HepG2 (cell line): Measurements from ENCODE around the gene CDC42EP4. TPM values are rescaled to one million over a fixed set of nuclear protein-coding genes. Genes with fewer than 3 reads are reported as not detected.
A peak's percentile ranks its signal among the peaks of the same experiment; 100 is the strongest.

ENCODE experiments used
- CEBPB ChIP-seq: IDR thresholded peaks from 2 replicates; pipeline ENCODE4 v1.6.1; 2011; ENCODE audit warnings: low read depth, low read length, improper control_type of control experiment, borderline replicate concordance
- GATAD1 ChIP-seq: IDR thresholded peaks from 2 replicates; pipeline ENCODE4 v1.6.1; 2016; ENCODE audit warnings: missing genetic modification reagents, missing compliant biosample characterization
- HCFC1 ChIP-seq: fragments of 150-350 bp; IDR thresholded peaks from 2 replicates; pipeline ENCODE4 v1.6.1; 2014; ENCODE audit warnings: low read depth, low read length
- HOXD1 ChIP-seq: sonication (generic); formaldehyde crosslinking; IDR thresholded peaks from 2 replicates; pipeline ENCODE4 v1.5.0; 2020; ENCODE audit warnings: missing genetic modification reagents
- LCORL ChIP-seq, 2 experiments: fragments of 450-650 bp in 1 of 2; sonication (generic) in 1 of 2; formaldehyde crosslinking in 1 of 2; IDR thresholded peaks; 2 replicates each; pipeline versions ENCODE4 v1.5.0 to v1.6.1; 2017 to 2020; ENCODE audit warnings: antibody characterized with exemption in 1 of 2, missing genetic modification reagents in 1 of 2
- RELA ChIP-seq: sonication (generic); formaldehyde crosslinking; IDR thresholded peaks from 2 replicates; pipeline ENCODE4 v1.4.0; 2020; ENCODE audit warnings: missing genetic modification reagents
- SKI ChIP-seq: fragments of 450-650 bp; IDR thresholded peaks from one replicate; pipeline ENCODE4 v1.6.1; 2018; ENCODE audit warnings: mild to moderate bottlenecking; ENCODE audit not compliant: partially characterized antibody
- SYNCRIP ChIP-seq: fragments of 200-400 bp; formaldehyde crosslinking; IDR thresholded peaks from 2 replicates; pipeline ENCODE4 v1.6.1; 2018; ENCODE audit warnings: mild to moderate bottlenecking, low read depth, low read length; ENCODE audit not compliant: insufficient read depth
- TRIM24 ChIP-seq: sonication (generic); formaldehyde crosslinking; IDR thresholded peaks from 2 replicates; pipeline ENCODE4 v1.8.0; 2022; ENCODE audit warnings: mild to moderate bottlenecking, missing genetic modification reagents
- ZNF33A ChIP-seq: sonication (generic); formaldehyde crosslinking; IDR thresholded peaks from 2 replicates; pipeline ENCODE4 v1.5.1; 2020; ENCODE audit warnings: missing genetic modification reagents, mild to moderate bottlenecking, moderate library complexity, borderline replicate concordance
- ZNF431 ChIP-seq: sonication (generic); formaldehyde crosslinking; IDR thresholded peaks from 2 replicates; pipeline ENCODE4 v1.9.0; 2022; ENCODE audit warnings: missing genetic modification reagents, low read depth, mild to moderate bottlenecking, borderline replicate concordance
- ZNF563 ChIP-seq: sonication (generic); formaldehyde crosslinking; IDR thresholded peaks from 2 replicates; pipeline ENCODE4 v1.8.0; 2022; ENCODE audit warnings: mild to moderate bottlenecking, moderate library complexity, missing genetic modification reagents
- ZNF577 ChIP-seq: sonication (generic); formaldehyde crosslinking; IDR thresholded peaks from 2 replicates; pipeline ENCODE4 v1.4.0; 2020; ENCODE audit warnings: mild to moderate bottlenecking, low read depth, missing genetic modification reagents, borderline replicate concordance
- ZNF7 ChIP-seq: IDR thresholded peaks from 2 replicates; pipeline ENCODE4 v1.6.1; 2016; ENCODE audit warnings: missing biosample characterization, missing genetic modification reagents
- ZNF703 ChIP-seq: sonication (generic); formaldehyde crosslinking; IDR thresholded peaks from 2 replicates; pipeline ENCODE4 v1.5.1; 2020; ENCODE audit warnings: missing genetic modification reagents, mild to moderate bottlenecking, moderate library complexity, borderline replicate concordance
- polyA plus RNA-seq, 8 experiments: library from polyadenylated mRNA; depleted of rRNA in 3 of 8; stranded (reverse) in 7 of 8; unstranded in 1 of 8; fragments of >200 nt; fragmentation: Illumina TruSeq in 4 of 8; extraction: Trizol in 4 of 8; gene quantifications; 2 replicates each; pipeline versions ENCODE4 v1.2.1 to v1.2.3, GENCODE V29; 2011 to 2016; ENCODE audit warnings: low read depth in 4 of 8, missing spikeins in 1 of 8, mixed read lengths in 1 of 8; ENCODE audit not compliant: insufficient read depth in 1 of 8
- total RNA-seq, 5 experiments: library from RNA; depleted of rRNA; stranded (reverse); fragments of >200 nt; fragmentation: Illumina TruSeq; extraction: Trizol; gene quantifications; 2 replicates each; pipeline ENCODE4 v1.2.3, GENCODE V29; 2016; ENCODE audit warnings: low read depth in 1 of 5
- TF ChIP-seq, protein P1 (sequence below): sonication (generic); formaldehyde crosslinking; IDR thresholded peaks from 2 replicates; pipeline ENCODE4 v1.9.0; 2021; ENCODE audit warnings: missing genetic modification reagents, borderline replicate concordance
- TF ChIP-seq, protein P2 (sequence below): sonication (generic); formaldehyde crosslinking; IDR thresholded peaks from 2 replicates; pipeline ENCODE4 v1.8.1; 2022; ENCODE audit warnings: mild to moderate bottlenecking, missing genetic modification reagents
- TF ChIP-seq, protein P3 (sequence below): sonication (generic); IDR thresholded peaks from 2 replicates; pipeline ENCODE4 v1.6.1; 2016; ENCODE audit warnings: low read depth, borderline replicate concordance
- TF ChIP-seq, protein P4 (sequence below): sonication (generic); formaldehyde crosslinking; IDR thresholded peaks from 2 replicates; pipeline ENCODE4 v1.4.0; 2020; ENCODE audit warnings: mild to moderate bottlenecking, missing genetic modification reagents, borderline replicate concordance

The CDC42EP4 gene
- total and polyA plus RNA-seq, 2 of the 13 experiments (the other 11 are each of a cell fraction or from before 2014, with no cell fraction given) = 19.0 to 54.0 TPM

- TF ChIP-seq, protein P1, sequence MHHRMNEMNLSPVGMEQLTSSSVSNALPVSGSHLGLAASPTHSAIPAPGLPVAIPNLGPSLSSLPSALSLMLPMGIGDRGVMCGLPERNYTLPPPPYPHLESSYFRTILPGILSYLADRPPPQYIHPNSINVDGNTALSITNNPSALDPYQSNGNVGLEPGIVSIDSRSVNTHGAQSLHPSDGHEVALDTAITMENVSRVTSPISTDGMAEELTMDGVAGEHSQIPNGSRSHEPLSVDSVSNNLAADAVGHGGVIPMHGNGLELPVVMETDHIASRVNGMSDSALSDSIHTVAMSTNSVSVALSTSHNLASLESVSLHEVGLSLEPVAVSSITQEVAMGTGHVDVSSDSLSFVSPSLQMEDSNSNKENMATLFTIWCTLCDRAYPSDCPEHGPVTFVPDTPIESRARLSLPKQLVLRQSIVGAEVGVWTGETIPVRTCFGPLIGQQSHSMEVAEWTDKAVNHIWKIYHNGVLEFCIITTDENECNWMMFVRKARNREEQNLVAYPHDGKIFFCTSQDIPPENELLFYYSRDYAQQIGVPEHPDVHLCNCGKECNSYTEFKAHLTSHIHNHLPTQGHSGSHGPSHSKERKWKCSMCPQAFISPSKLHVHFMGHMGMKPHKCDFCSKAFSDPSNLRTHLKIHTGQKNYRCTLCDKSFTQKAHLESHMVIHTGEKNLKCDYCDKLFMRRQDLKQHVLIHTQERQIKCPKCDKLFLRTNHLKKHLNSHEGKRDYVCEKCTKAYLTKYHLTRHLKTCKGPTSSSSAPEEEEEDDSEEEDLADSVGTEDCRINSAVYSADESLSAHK (CRISPR knock-in tag) = no peak
- TF ChIP-seq, protein P2, sequence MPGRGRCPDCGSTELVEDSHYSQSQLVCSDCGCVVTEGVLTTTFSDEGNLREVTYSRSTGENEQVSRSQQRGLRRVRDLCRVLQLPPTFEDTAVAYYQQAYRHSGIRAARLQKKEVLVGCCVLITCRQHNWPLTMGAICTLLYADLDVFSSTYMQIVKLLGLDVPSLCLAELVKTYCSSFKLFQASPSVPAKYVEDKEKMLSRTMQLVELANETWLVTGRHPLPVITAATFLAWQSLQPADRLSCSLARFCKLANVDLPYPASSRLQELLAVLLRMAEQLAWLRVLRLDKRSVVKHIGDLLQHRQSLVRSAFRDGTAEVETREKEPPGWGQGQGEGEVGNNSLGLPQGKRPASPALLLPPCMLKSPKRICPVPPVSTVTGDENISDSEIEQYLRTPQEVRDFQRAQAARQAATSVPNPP (CRISPR knock-in tag) = no peak
- TF ChIP-seq TRIM24 (CRISPR knock-in tag) (no peak), HCFC1 (no peak), SKI (no peak), ZNF577 (CRISPR knock-in tag) (no peak), ZNF563 (CRISPR knock-in tag) (no peak), HOXD1 (CRISPR knock-in tag) (no peak; the same call in 1 of the 2 replicates), CEBPB (no peak), SYNCRIP (no peak), ZNF7 (CRISPR knock-in tag) (no peak), GATAD1 (CRISPR knock-in tag) (0 out of 2 replicates have a peak, but pooled peaks have one; percentile 32), ZNF703 (CRISPR knock-in tag) (no peak), ZNF33A (CRISPR knock-in tag) (no peak), LCORL (IDR thresholded peaks at IDR 0.05) (no peak), LCORL (CRISPR knock-in tag; IDR thresholded peaks at IDR 0.05) (no peak), RELA (no peak), ZNF431 (no peak)
- TF ChIP-seq, protein P3, sequence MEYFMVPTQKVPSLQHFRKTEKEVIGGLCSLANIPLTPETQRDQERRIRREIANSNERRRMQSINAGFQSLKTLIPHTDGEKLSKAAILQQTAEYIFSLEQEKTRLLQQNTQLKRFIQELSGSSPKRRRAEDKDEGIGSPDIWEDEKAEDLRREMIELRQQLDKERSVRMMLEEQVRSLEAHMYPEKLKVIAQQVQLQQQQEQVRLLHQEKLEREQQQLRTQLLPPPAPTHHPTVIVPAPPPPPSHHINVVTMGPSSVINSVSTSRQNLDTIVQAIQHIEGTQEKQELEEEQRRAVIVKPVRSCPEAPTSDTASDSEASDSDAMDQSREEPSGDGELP = peak; percentile 69; the same call in 1 of the 2 replicates
- TF ChIP-seq, protein P4, sequence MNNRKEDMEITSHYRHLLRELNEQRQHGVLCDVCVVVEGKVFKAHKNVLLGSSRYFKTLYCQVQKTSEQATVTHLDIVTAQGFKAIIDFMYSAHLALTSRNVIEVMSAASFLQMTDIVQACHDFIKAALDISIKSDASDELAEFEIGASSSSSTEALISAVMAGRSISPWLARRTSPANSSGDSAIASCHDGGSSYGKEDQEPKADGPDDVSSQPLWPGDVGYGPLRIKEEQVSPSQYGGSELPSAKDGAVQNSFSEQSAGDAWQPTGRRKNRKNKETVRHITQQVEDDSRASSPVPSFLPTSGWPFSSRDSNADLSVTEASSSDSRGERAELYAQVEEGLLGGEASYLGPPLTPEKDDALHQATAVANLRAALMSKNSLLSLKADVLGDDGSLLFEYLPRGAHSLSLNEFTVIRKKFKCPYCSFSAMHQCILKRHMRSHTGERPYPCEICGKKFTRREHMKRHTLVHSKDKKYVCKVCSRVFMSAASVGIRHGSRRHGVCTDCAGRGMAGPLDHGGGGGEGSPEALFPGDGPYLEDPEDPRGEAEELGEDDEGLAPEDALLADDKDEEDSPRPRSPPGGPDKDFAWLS (CRISPR knock-in tag) = no peak
Observed at GRCh38 chr17:73262676-73263642, 48.8 kb downstream of the CDC42EP4 start (continued).
